Thyroid gland (tissue), 4 donors: Measurements from ENCODE around the gene SIPA1L3. TPM values are rescaled to one million over a fixed set of nuclear protein-coding genes. Genes with fewer than 3 reads are reported as not detected.

Experiments used
- DNase-seq, 2 donors: peaks; one replicate each; pipeline ENCODE4 v3.0.0-alpha.2; 2019
- H3K27ac ChIP-seq, 3 donors: fragments of 200-600 bp; sonication (generic); 1 replicate in 2 of 3; 2 replicates in 1 of 3; pipeline ENCODE4 v1.5.1; 2016 to 2019; ENCODE audit warnings: mild to moderate bottlenecking in 1 of 3, moderate library complexity in 1 of 3
- H3K27me3 ChIP-seq: fragments of 200-600 bp; sonication (generic); one replicate; pipeline ENCODE4 v1.5.1; 2019
- H3K36me3 ChIP-seq, 2 donors: fragments of 200-600 bp; sonication (generic); one replicate each; pipeline ENCODE4 v1.5.1; 2016 to 2019
- H3K4me1 ChIP-seq, 2 donors: fragments of 200-600 bp; sonication (generic); one replicate each; pipeline ENCODE4 v1.5.1; 2017 to 2019
- H3K4me3 ChIP-seq, 3 donors: fragments of 200-600 bp; sonication (generic); replicated peaks in 1 of 3; 1 replicate in 2 of 3; 2 replicates in 1 of 3; pipeline ENCODE4 v1.5.1; 2016; ENCODE audit warnings: mild to moderate bottlenecking in 1 of 3
- H3K9me3 ChIP-seq: fragments of 200-600 bp; sonication (generic); one replicate; pipeline ENCODE4 v1.5.1; 2017
- CTCF ChIP-seq, 6 experiments: fragments of 200-600 bp in 3 of 6; fragments of 450-650 bp in 3 of 6; sonication (generic) in 3 of 6; IDR thresholded peaks; one replicate each; pipeline ENCODE4 v1.5.1; 2016 to 2019; ENCODE audit warnings: antibody characterized with exemption in 6 of 6, mild to moderate bottlenecking in 2 of 6, inconsistent platforms in 1 of 6, moderate library complexity in 1 of 6
- POLR2A ChIP-seq, 2 donors: fragments of 450-650 bp; IDR thresholded peaks; one replicate each; pipeline ENCODE4 v1.6.1; 2017; ENCODE audit warnings: antibody characterized with exemption in 2 of 2, mild to moderate bottlenecking in 2 of 2, moderate library complexity in 1 of 2
- WGBS, 2 donors: methylation state at CpG; one replicate each; pipeline ENCODE4 v1.1.5; 2017; 5-methylcytosine and 5-hydroxymethylcytosine counted together
- intact Hi-C: fragments of 100-400 bp; cut with DNase I; formaldehyde crosslinking; loops from one replicate; pipeline ENCODE4 v1.15.1; 2023
- total RNA-seq, 4 donors: library from RNA; depleted of rRNA; stranded (reverse); fragments of >200 nt; gene quantifications; one replicate each; pipeline ENCODE4 v1.2.3, GENCODE V29; 2016

Gene SIPA1L3
- total RNA-seq, 4 donors from 2014 or later, result 39.4 to 130 (median 116) TPM

DNA sequence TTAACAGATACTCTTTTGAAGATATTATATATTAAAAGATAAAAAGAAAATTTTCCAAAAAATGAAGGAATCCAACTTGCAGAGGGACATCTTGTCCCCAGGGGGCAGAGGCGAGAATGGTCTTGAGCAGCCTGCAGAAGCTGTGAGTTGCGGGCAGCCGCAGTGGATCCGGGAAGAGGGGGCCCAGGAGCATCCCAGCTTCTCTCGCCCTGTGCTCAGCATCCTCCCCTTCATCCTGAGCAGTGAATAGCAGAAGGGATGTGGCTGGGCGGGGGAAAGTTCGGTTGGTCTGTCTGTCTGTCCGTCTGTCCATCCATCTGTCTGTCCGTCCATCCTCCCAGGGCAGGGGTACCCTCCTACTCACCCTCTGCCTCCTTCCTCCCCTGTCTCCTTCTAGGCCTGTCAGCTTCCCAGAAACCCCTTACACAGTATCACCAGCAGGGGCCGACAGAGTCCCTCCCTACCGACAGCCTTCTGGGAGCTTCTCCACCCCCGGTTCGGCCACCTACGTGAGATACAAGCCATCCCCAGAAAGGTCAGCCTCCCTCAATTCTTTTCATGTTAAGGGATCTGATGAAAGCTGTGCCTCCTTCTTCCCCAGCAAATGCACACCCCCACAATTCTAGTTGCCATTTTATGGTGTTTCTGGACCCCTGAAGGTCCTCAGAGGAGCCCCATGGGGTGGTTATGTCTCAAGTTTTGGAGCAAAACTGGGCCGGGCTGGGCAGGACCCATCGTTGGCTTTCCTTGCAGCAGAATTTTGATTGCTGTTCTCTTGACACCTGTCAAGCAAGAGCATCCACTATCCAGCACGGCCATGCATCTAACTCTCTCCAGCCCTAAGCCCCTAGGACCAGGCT, 235.4 kb downstream of the SIPA1L3 start:
- H3K27ac ChIP-seq, result no peak overlapping the region
- no peaks in the 10 kb centered on the region for H3K27me3 ChIP-seq
- TF ChIP-seq CTCF (IDR thresholded peaks at IDR 0.05), result peak in 2 of 6 experiments; percentile 17 to 40
- TF ChIP-seq POLR2A (IDR thresholded peaks at IDR 0.05), result no peak
- peak; percentile 8 for DNase-seq
- no peaks in the 10 kb centered on the region for H3K9me3 ChIP-seq
- intact Hi-C loops, result no loop called here
- WGBS, 2 donors, result 71 to 76% methylated on average over 17 of the region's 17 CpGs
- peaks cover 4 to 17% of the 10 kb centered on the region in 2 donors for H3K36me3 ChIP-seq
- no peak overlapping the region for H3K4me3 ChIP-seq
- H3K4me1 ChIP-seq, result no peaks in the 10 kb centered on the region

- no peak for TF ChIP-seq POLR2A (IDR thresholded peaks at IDR 0.05)
- no peak for TF ChIP-seq CTCF (IDR thresholded peaks at IDR 0.05)
Observed at GRCh38 chr19:38143847-38144246, 236.8 kb downstream of the SIPA1L3 start.

DNA sequence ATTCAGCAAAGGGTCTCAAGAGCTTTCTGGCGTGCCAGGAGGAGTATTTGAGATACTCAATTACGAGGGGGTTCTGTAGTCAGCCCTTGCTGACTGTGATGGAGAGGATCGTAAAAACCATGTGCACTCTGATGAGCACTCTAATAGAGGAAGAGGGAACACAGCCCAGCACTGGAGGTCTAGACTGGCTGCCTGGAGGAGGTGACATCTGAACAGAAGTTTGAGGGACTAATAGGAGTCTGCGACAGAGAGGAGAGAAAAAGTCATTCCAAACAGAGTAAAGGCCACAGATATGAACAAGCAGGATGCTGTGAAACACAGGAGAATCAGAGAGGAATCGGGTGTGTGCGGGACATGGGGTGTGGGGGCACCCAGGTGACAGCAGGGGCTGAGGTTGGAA, 237.7 kb downstream of the SIPA1L3 start:
- intact Hi-C loops, result no loop called here
- TF ChIP-seq POLR2A (IDR thresholded peaks at IDR 0.05), result no peak
- no peak for TF ChIP-seq CTCF (IDR thresholded peaks at IDR 0.05)
- H3K27me3 ChIP-seq, result no peaks in the 10 kb centered on the region
- WGBS, 2 donors, result 95 to 99% methylated on average over 6 of the region's 6 CpGs
- no peak for DNase-seq
- no peaks in the 10 kb centered on the region for H3K9me3 ChIP-seq
- H3K36me3 ChIP-seq, result peaks cover 4 to 17% of the 10 kb centered on the region in 2 donors
- no peak overlapping the region for H3K27ac ChIP-seq
- H3K4me1 ChIP-seq, result no peaks in the 10 kb centered on the region
- H3K4me3 ChIP-seq, result no peak overlapping the region

More at GRCh38 chr19:38143847-38144246, 236.8 kb downstream of the SIPA1L3 start:
- Histone ChIP-seq H3K4me3 (no peak overlapping the region), H3K36me3 (peaks cover 4 to 17% of the 10 kb centered on the region in 2 donors), H3K27ac (no peak overlapping the region), H3K4me1 (no peaks in the 10 kb centered on the region), H3K27me3 (no peaks in the 10 kb centered on the region), H3K9me3 (no peaks in the 10 kb centered on the region)
- 90 to 96% methylated on average over 5 of the region's 5 CpGs for WGBS, 2 donors
- no peak for DNase-seq
- intact Hi-C loops, result no loop called here

- Histone ChIP-seq H3K27me3 (no peaks in the 10 kb centered on the region), H3K36me3 (peaks cover 4 to 17% of the 10 kb centered on the region in 2 donors), H3K27ac (no peak overlapping the region), H3K4me1 (no peaks in the 10 kb centered on the region), H3K4me3 (no peak overlapping the region), H3K9me3 (no peaks in the 10 kb centered on the region)
- intact Hi-C loops, result no loop called here
- DNase-seq, result no peak
- TF ChIP-seq CTCF (IDR thresholded peaks at IDR 0.05) (no peak), POLR2A (IDR thresholded peaks at IDR 0.05) (no peak)
- WGBS, 2 donors, result 85 to 87% methylated on average over 4 of the region's 4 CpGs
Observed at GRCh38 chr19:38145623-38146022, 238.6 kb downstream of the SIPA1L3 start.

DNA sequence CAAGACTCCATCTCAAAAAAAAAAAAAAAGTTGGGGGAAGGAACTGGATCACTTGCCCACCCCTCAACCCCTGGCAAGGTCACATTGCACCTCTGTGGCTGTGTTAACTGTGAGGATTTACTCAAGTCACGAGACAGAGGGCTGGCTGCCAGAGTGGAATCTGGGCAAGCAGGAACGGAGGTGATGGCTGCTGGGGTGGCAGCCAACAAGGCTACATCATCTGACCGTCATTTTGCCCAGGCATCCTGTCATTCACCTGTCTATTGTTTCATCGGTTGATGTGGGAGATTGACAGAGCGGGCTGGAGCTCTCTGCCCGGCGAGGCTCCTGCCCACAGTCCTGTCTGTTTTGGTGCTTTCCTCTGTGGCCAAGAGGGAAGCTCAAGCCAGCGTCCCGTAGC, 241.3 kb downstream of the SIPA1L3 start:
- 90% methylated on average over 9 of the region's 9 CpGs for WGBS, 2 donors
- TF ChIP-seq POLR2A (IDR thresholded peaks at IDR 0.05), result no peak
- no peak for TF ChIP-seq CTCF (IDR thresholded peaks at IDR 0.05)
- Histone ChIP-seq H3K4me1 (no peaks in the 10 kb centered on the region), H3K9me3 (no peaks in the 10 kb centered on the region), H3K36me3 (peaks cover 21% of the 10 kb centered on the region in 2 donors), H3K4me3 (no peak overlapping the region), H3K27me3 (no peaks in the 10 kb centered on the region), H3K27ac (no peak overlapping the region)
- DNase-seq, result no peak
- intact Hi-C loops, result no loop called here
